CD4-positive, alpha-beta memory T cell (primary cell): Measurements from ENCODE around the gene SCAI. TPM values are rescaled to one million over a fixed set of nuclear protein-coding genes. Genes with fewer than 3 reads are reported as not detected.
"Not testable (repeated sequence)": the region's sequence is repeated elsewhere in the genome, so short reads cannot be mapped to it uniquely, and the experiment has no call there.

Source experiments
- CTCF ChIA-PET: fragments of 350-600 bp; sonication (Branson Sonifier 250); formaldehyde crosslinking; loops from one replicate; lab custom pipeline; 2021; ENCODE audit warnings: inconsistent platforms; ENCODE audit not compliant: partially characterized antibody; lab: Charles Lee
- POLR2A ChIA-PET: fragments of 350-600 bp; sonication (Branson Sonifier 250); formaldehyde crosslinking; loops from one replicate; lab custom pipeline; 2021; ENCODE audit not compliant: partially characterized antibody; lab: Charles Lee
- DNase-seq, 5 donors: peaks; one replicate each; pipeline versions ENCODE4 v3.0.0 to v3.0.0-alpha.2; 2020 to 2022; ENCODE audit warnings: mixed read lengths in 1 of 5
- H3K27ac ChIP-seq: one replicate; pipeline ENCODE4 v1.7.0; 2013; ENCODE audit warnings: low read depth, low read length
- H3K27me3 ChIP-seq: 2 replicates; pipeline ENCODE4 v1.7.0; 2013; ENCODE audit warnings: mild to moderate bottlenecking, low read length, moderate library complexity; ENCODE audit not compliant: insufficient read depth
- H3K36me3 ChIP-seq: 2 replicates; pipeline ENCODE4 v1.7.0; 2013; ENCODE audit warnings: mild to moderate bottlenecking, low read length, moderate library complexity; ENCODE audit not compliant: insufficient read depth
- H3K4me1 ChIP-seq: 2 replicates; pipeline ENCODE4 v1.7.0; 2013; ENCODE audit warnings: mild to moderate bottlenecking, low read length, moderate library complexity; ENCODE audit not compliant: insufficient read depth
- H3K4me3 ChIP-seq, 2 donors: one replicate each; pipeline ENCODE4 v1.7.0; 2013; ENCODE audit warnings: low read length in 2 of 2, mild to moderate bottlenecking in 1 of 2
- H3K9me3 ChIP-seq, 2 donors: one replicate each; pipeline ENCODE4 v1.7.0; 2013; ENCODE audit warnings: low read length in 2 of 2, control low read depth in 1 of 2; ENCODE audit not compliant: control insufficient read depth in 1 of 2
- H3K27ac Mint-ChIP-seq, 7 donors: one replicate each; pipeline ENCODE4 v1.8.0; 2020 to 2021; ENCODE audit warnings: mixed read lengths in 7 of 7, mild to moderate bottlenecking in 6 of 7, inconsistent platforms in 3 of 7, moderate library complexity in 3 of 7
- H3K27me3 Mint-ChIP-seq, 2 donors: one replicate each; pipeline ENCODE4 v1.8.0; 2020 to 2021; ENCODE audit warnings: mixed read lengths in 2 of 2
- H3K36me3 Mint-ChIP-seq, 2 donors: one replicate each; pipeline ENCODE4 v1.8.0; 2020 to 2021; ENCODE audit warnings: mixed read lengths in 2 of 2, inconsistent platforms in 1 of 2, mild to moderate bottlenecking in 1 of 2
- H3K4me1 Mint-ChIP-seq, 4 donors: one replicate each; pipeline ENCODE4 v1.8.0; 2020 to 2021; ENCODE audit warnings: mixed read lengths in 4 of 4, mild to moderate bottlenecking in 1 of 4
- H3K4me3 Mint-ChIP-seq, 8 donors: one replicate each; pipeline ENCODE4 v1.8.0; 2020 to 2021; ENCODE audit warnings: mixed read lengths in 8 of 8, mild to moderate bottlenecking in 7 of 8, moderate library complexity in 6 of 8, inconsistent platforms in 3 of 8
- H3K9me3 Mint-ChIP-seq, 8 donors: one replicate each; pipeline ENCODE4 v1.8.0; 2020 to 2021; ENCODE audit warnings: mixed read lengths in 8 of 8, mild to moderate bottlenecking in 5 of 8, inconsistent platforms in 3 of 8, moderate library complexity in 1 of 8
- intact Hi-C: fragments of 100-400 bp; cut with micrococcal nuclease; formaldehyde crosslinking; loops from one replicate; pipeline ENCODE4 v1.15.1; 2023
- polyA plus RNA-seq, 2 donors: library from polyadenylated mRNA; unstranded; fragments of 300-500 nt; fragmentation: Illumina TruSeq; gene quantifications; one replicate each; pipeline ENCODE4 v1.2.3, GENCODE V29; 2021
- total RNA-seq, 2 experiments: library from RNA; stranded (reverse); gene quantifications; one replicate each; pipeline ENCODE4 v1.2.3, GENCODE V29; 2021

The SCAI gene
- total and polyA plus RNA-seq, 4 experiments from 2014 or later = 0.23 to 15.5 (median 8.5) TPM

GRCh38 chr9:125166762-125167161 is 23.4 kb upstream of the SCAI start:
- H3K27ac ChIP-seq = no peak overlapping the region
- H3K27ac Mint-ChIP-seq = peak overlapping the region in 2 of 7 donors; percentile 52 to 73
- no peaks in the 10 kb centered on the region for H3K9me3 ChIP-seq
- no peak overlapping the region for H3K4me3 ChIP-seq
- ChIA-PET POLR2A (interaction anchor here (0.7 to 1.2 kb wide), 2 partner anchors 40 to 74 kb away, joined by 3 read pairs; no protein-coding TSS in a partner anchor), CTCF (no interaction called here)
- no peaks in the 10 kb centered on the region for H3K9me3 Mint-ChIP-seq
- H3K27me3 ChIP-seq = no peaks in the 10 kb centered on the region
- no peak overlapping the region for H3K4me3 Mint-ChIP-seq
- intact Hi-C loops = no loop called here
- no peaks in the 10 kb centered on the region for H3K27me3 Mint-ChIP-seq
- H3K36me3 Mint-ChIP-seq = peaks cover 24 to 40% of the 10 kb centered on the region in 2 donors
- peaks cover under 1% of the 10 kb centered on the region for H3K4me1 ChIP-seq
- peaks cover 16% of the 10 kb centered on the region for H3K36me3 ChIP-seq
- no peak for DNase-seq
- H3K4me1 Mint-ChIP-seq = peaks cover 11 to 14% (median 11%) of the 10 kb centered on the region in 4 donors

DNA sequence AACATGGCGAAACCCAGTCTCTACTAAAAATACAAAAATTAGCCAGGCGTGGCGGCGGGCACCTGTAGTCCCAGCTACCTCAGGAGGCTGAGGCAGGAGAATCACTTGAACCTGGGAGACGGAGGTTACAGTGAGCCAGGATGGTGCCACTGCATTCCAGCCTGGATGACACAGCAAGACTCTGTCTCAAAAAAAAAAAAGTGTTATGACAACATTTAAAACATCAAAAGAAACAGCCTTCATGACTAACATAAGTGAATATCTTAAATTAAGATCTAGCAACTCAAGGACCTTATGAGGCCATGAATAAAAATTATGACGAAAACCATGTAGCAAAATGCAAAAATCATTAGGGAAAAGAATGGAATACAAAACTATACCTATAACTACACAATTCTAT is 19.6 kb upstream of the SCAI start:
- H3K27ac ChIP-seq, H3K4me3 ChIP-seq, H3K36me3 ChIP-seq, H3K4me1 ChIP-seq, DNase-seq, H3K4me3 Mint-ChIP-seq, H3K27me3 Mint-ChIP-seq, H3K9me3 Mint-ChIP-seq, H3K27me3 ChIP-seq, H3K9me3 ChIP-seq, H3K4me1 Mint-ChIP-seq, POLR2A ChIA-PET, intact Hi-C loops: not testable (repeated sequence)
- H3K27ac Mint-ChIP-seq = peak overlapping the region in 1 of 7 donors; percentile 3
- H3K36me3 Mint-ChIP-seq = peaks cover 5 to 27% of the 10 kb centered on the region in 2 donors
- CTCF ChIA-PET = interaction anchor here (0.7 kb wide), 1 partner anchor 132 kb away, joined by 3 read pairs; no protein-coding TSS in a partner anchor

GRCh38 chr9:125161284-125161918 is 18.1 kb upstream of the SCAI start:
- Mint-ChIP-seq H3K4me1 (peaks cover 0 to 7% (median 4%) of the 10 kb centered on the region in 4 donors), H3K36me3 (peaks cover 4 to 36% of the 10 kb centered on the region in 2 donors), H3K27ac (peak overlapping the region in 4 of 7 donors; percentile 31 to 56 (median 44)), H3K4me3 (no peak overlapping the region), H3K27me3 (no peaks in the 10 kb centered on the region), H3K9me3 (no peaks in the 10 kb centered on the region)
- H3K36me3 ChIP-seq = peaks cover 4% of the 10 kb centered on the region
- ChIA-PET CTCF (interaction anchor here (1.1 kb wide), 1 partner anchor 25 kb away, joined by 3 read pairs; no protein-coding TSS in a partner anchor), POLR2A (no interaction called here)
- H3K27me3 ChIP-seq = no peaks in the 10 kb centered on the region
- H3K4me1 ChIP-seq = no peaks in the 10 kb centered on the region
- H3K4me3 ChIP-seq = no peak overlapping the region
- no peaks in the 10 kb centered on the region for H3K9me3 ChIP-seq
- no peak overlapping the region for H3K27ac ChIP-seq
- DNase-seq = no peak
- intact Hi-C loops = no loop called here

DNA sequence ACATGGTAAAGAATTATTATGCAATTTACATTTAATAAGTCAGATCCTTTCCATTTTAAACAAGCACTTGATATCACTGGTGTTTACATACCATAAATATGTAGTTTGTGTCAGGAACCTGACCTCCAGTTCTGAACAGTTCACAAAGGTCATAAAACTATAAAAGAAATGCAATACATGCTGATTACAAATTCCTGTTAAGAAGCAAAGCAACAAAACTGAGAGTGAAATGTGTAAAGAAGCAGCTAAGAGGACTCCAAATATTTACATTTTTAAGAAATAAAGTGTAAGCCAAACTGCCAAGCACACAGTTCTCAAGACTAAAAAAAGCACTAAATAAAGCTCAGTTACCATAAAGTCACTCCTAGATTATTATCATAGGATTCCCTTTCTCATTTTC is 17.4 kb upstream of the SCAI start:
- Histone ChIP-seq H3K27ac (no peak overlapping the region), H3K4me1 (no peaks in the 10 kb centered on the region), H3K9me3 (no peaks in the 10 kb centered on the region), H3K27me3 (no peaks in the 10 kb centered on the region), H3K4me3 (no peak overlapping the region), H3K36me3 (peaks cover 4% of the 10 kb centered on the region)
- ChIA-PET CTCF (no interaction called here), POLR2A (no interaction called here)
- no peaks in the 10 kb centered on the region for H3K9me3 Mint-ChIP-seq
- peaks cover 0 to 6% (median 4%) of the 10 kb centered on the region in 4 donors for H3K4me1 Mint-ChIP-seq
- H3K36me3 Mint-ChIP-seq = peaks cover 4 to 33% of the 10 kb centered on the region in 2 donors
- no peaks in the 10 kb centered on the region for H3K27me3 Mint-ChIP-seq
- H3K4me3 Mint-ChIP-seq = no peak overlapping the region
- intact Hi-C loops = no loop called here
- H3K27ac Mint-ChIP-seq = peak overlapping the region in 4 of 7 donors; percentile 31 to 81 (median 55)
- no peak for DNase-seq

GRCh38 chr9:125156551-125156950 is 13.2 kb upstream of the SCAI start:
- ChIA-PET CTCF (interaction anchor here (1.5 kb wide), 1 partner anchor 9 kb away, joined by 3 read pairs; no protein-coding TSS in a partner anchor), POLR2A (no interaction called here)
- intact Hi-C loops = no loop called here
- no peak overlapping the region for H3K4me3 ChIP-seq
- Mint-ChIP-seq H3K27me3 (no peaks in the 10 kb centered on the region), H3K27ac (peak overlapping the region in 2 of 7 donors; percentile 57 to 84), H3K36me3 (peaks cover 16 to 61% of the 10 kb centered on the region in 2 donors), H3K9me3 (no peaks in the 10 kb centered on the region), H3K4me1 (peaks cover 0 to 4% (median 2%) of the 10 kb centered on the region in 4 donors), H3K4me3 (no peak overlapping the region)
- peaks cover 14% of the 10 kb centered on the region for H3K36me3 ChIP-seq
- H3K27ac ChIP-seq = no peak overlapping the region
- H3K4me1 ChIP-seq = no peaks in the 10 kb centered on the region
- no peaks in the 10 kb centered on the region for H3K27me3 ChIP-seq
- no peaks in the 10 kb centered on the region for H3K9me3 ChIP-seq
- no peak for DNase-seq

DNA sequence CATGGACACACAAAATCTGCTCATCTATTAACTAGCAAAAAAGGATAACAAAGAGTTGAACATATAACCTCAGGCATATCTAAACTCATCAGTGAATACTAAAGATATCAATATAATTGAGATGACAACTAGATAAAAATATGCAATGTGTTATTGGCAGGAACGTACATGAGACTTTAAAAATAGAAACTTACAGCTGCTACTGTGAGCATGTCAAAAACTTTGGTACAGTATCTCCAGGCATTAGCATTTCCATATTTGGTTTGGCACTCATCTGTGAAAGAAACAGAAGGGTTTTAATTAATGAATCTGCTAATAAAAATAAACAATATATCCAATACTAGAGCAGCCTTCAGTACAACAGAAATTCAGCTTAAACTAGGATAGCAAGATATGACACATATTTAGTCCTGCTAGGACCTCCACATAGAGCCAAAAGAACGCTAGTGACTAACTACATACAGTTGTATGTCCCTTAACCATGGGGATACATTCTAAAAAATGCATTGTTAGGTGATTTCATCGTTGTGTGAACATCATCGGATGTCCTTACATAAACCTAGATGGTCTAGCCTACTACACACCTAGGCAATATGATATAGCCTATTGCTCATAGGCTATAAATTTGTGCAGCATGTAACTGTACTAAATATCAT is 10.5 kb upstream of the SCAI start:
- Histone ChIP-seq H3K4me3 (no peak overlapping the region), H3K4me1 (no peaks in the 10 kb centered on the region), H3K27me3 (no peaks in the 10 kb centered on the region), H3K27ac (no peak overlapping the region), H3K36me3 (peaks cover 33% of the 10 kb centered on the region), H3K9me3 (no peaks in the 10 kb centered on the region)
- POLR2A ChIA-PET = interaction anchor here (0.5 to 1.0 kb wide), 2 partner anchors 54 to 107 kb away, joined by 3 read pairs; partner anchors contain the start of gene GAPVD1
- DNase-seq = no peak
- H3K27ac Mint-ChIP-seq = peak overlapping the region in 2 of 7 donors; percentile 1 to 22
- no peaks in the 10 kb centered on the region for H3K9me3 Mint-ChIP-seq
- no peak overlapping the region for H3K4me3 Mint-ChIP-seq
- no peaks in the 10 kb centered on the region for H3K27me3 Mint-ChIP-seq
- intact Hi-C loops = no loop called here
- peaks cover 0 to 5% (median 3%) of the 10 kb centered on the region in 4 donors for H3K4me1 Mint-ChIP-seq
- peaks cover 34 to 70% of the 10 kb centered on the region in 2 donors for H3K36me3 Mint-ChIP-seq
- CTCF ChIA-PET = interaction anchor here (1.1 kb wide), 1 partner anchor 10 kb away, joined by 4 read pairs; no protein-coding TSS in a partner anchor

GRCh38 chr9:125151730-125152129 is 8.4 kb upstream of the SCAI start:
- DNase-seq = no peak
- no peak overlapping the region for H3K4me3 ChIP-seq
- Mint-ChIP-seq H3K4me1 (peaks cover 0 to 8% (median 3%) of the 10 kb centered on the region in 4 donors), H3K36me3 (peaks cover 34 to 58% of the 10 kb centered on the region in 2 donors), H3K9me3 (no peaks in the 10 kb centered on the region), H3K4me3 (no peak overlapping the region), H3K27ac (peak overlapping the region in 3 of 7 donors; percentile 19 to 29 (median 23)), H3K27me3 (no peaks in the 10 kb centered on the region)
- CTCF ChIA-PET = interaction anchor here (1.0 kb wide), 1 partner anchor 23 kb away, joined by 4 read pairs; no protein-coding TSS in a partner anchor
- POLR2A ChIA-PET = no interaction called here
- intact Hi-C loops = no loop called here
- H3K27ac ChIP-seq = no peak overlapping the region
- H3K4me1 ChIP-seq = no peaks in the 10 kb centered on the region
- no peaks in the 10 kb centered on the region for H3K9me3 ChIP-seq
- no peaks in the 10 kb centered on the region for H3K27me3 ChIP-seq
- peaks cover 33% of the 10 kb centered on the region for H3K36me3 ChIP-seq
